ENCODE measurements around the gene GPR160. TPM values are rescaled to one million over a fixed set of nuclear protein-coding genes. Genes with fewer than 3 reads are reported as not detected.

The GPR160 gene
- total RNA-seq, 4 donors from 2014 or later, result 1.7 to 17.7 (median 3.7) TPM

GRCh38 chr3:170083343-170083742, 45.5 kb downstream of the GPR160 start:
- 91 to 98% methylated on average over 1 of the region's 1 CpG for WGBS, 2 donors
- no peak for DNase-seq (ENCODE audit: low spot score in 2 of 2)
- no peaks in the 10 kb centered on the region for H3K27me3 ChIP-seq
- H3K4me3 ChIP-seq, result no peak overlapping the region
- TF ChIP-seq EP300 (IDR thresholded peaks at IDR 0.05) (no peak), CTCF (IDR thresholded peaks at IDR 0.05) (no peak), POLR2A (IDR thresholded peaks at IDR 0.05) (no peak)
- H3K9me3 ChIP-seq, result no peaks in the 10 kb centered on the region
- peaks cover 0 to 40% (median 0%) of the 10 kb centered on the region in 3 donors for H3K36me3 ChIP-seq
- H3K27ac ChIP-seq, result no peak overlapping the region
- H3K4me1 ChIP-seq, result no peaks in the 10 kb centered on the region

GRCh38 chr3:170085396-170085795, 47.6 kb downstream of the GPR160 start:
- no peak for DNase-seq (ENCODE audit: low spot score in 2 of 2)
- no peaks in the 10 kb centered on the region for H3K9me3 ChIP-seq
- no peak overlapping the region for H3K27ac ChIP-seq
- TF ChIP-seq EP300 (IDR thresholded peaks at IDR 0.05) (no peak), CTCF (IDR thresholded peaks at IDR 0.05) (no peak), POLR2A (IDR thresholded peaks at IDR 0.05) (no peak)
- H3K4me1 ChIP-seq, result no peaks in the 10 kb centered on the region
- H3K36me3 ChIP-seq, result peaks cover 0 to 48% (median 0%) of the 10 kb centered on the region in 3 donors
- H3K27me3 ChIP-seq, result no peaks in the 10 kb centered on the region
- no peak overlapping the region for H3K4me3 ChIP-seq
- whole genome bisulfite sequencing, 2 donors, result 93 to 94% methylated on average over 6 of the region's 6 CpGs

- Histone ChIP-seq H3K9me3 (no peaks in the 10 kb centered on the region), H3K36me3 (peaks cover 0 to 68% (median 0%) of the 10 kb centered on the region in 3 donors)
- 90 to 95% methylated on average over 3 of the region's 3 CpGs for whole genome bisulfite sequencing, 2 donors
Measured at GRCh38 chr3:170089862-170090600, 52.2 kb downstream of the GPR160 start.

GRCh38 chr3:170090601-170090981, 52.8 kb downstream of the GPR160 start:
- no peak overlapping the region for H3K4me3 ChIP-seq
- TF ChIP-seq CTCF (IDR thresholded peaks at IDR 0.05) (no peak), POLR2A (IDR thresholded peaks at IDR 0.05) (no peak), EP300 (IDR thresholded peaks at IDR 0.05) (no peak)
- no peaks in the 10 kb centered on the region for H3K4me1 ChIP-seq
- no peak for DNase-seq (ENCODE audit: low spot score in 2 of 2)
- H3K27me3 ChIP-seq, result no peaks in the 10 kb centered on the region
- H3K27ac ChIP-seq, result no peak overlapping the region
- peaks cover 0 to 69% (median 0%) of the 10 kb centered on the region in 3 donors for H3K36me3 ChIP-seq
- H3K9me3 ChIP-seq, result no peaks in the 10 kb centered on the region

More at GRCh38 chr3:170089862-170090600, 52.2 kb downstream of the GPR160 start:
- Histone ChIP-seq H3K27me3 (no peaks in the 10 kb centered on the region), H3K27ac (no peak overlapping the region), H3K4me3 (no peak overlapping the region), H3K4me1 (no peaks in the 10 kb centered on the region)
- no peak for DNase-seq (ENCODE audit: low spot score in 2 of 2)
- TF ChIP-seq POLR2A (IDR thresholded peaks at IDR 0.05) (no peak), EP300 (IDR thresholded peaks at IDR 0.05) (no peak), CTCF (IDR thresholded peaks at IDR 0.05) (no peak)

- no peak overlapping the region for H3K27ac ChIP-seq
- no peak for DNase-seq (ENCODE audit: low spot score in 2 of 2)
- TF ChIP-seq CTCF (IDR thresholded peaks at IDR 0.05) (no peak), EP300 (IDR thresholded peaks at IDR 0.05) (no peak), POLR2A (IDR thresholded peaks at IDR 0.05) (no peak)
- H3K4me1 ChIP-seq, result no peaks in the 10 kb centered on the region
- WGBS, 2 donors, result 94 to 96% methylated on average over 3 of the region's 3 CpGs
- H3K9me3 ChIP-seq, result no peaks in the 10 kb centered on the region
- peaks cover 3 to 77% (median 6%) of the 10 kb centered on the region in 3 donors for H3K36me3 ChIP-seq
- H3K27me3 ChIP-seq, result no peaks in the 10 kb centered on the region
- no peak overlapping the region for H3K4me3 ChIP-seq
Measured at GRCh38 chr3:170092907-170093306, 55.1 kb downstream of the GPR160 start.

Data from tibial nerve (tissue), 4 donors.